NCI-H82 treated with DMSO at 0.1 percent for 48 hours (cell line): ENCODE results near the gene TOB1.
A peak's percentile ranks its signal among the peaks of the same experiment; 100 is the strongest.
"Not testable (repeated sequence)": the region's sequence is repeated elsewhere in the genome, so short reads cannot be mapped to it uniquely, and the experiment has no call there.

Source experiments
- DNase-seq: peaks from one replicate; lab custom pipeline; 2025; ENCODE audit not compliant: unreplicated experiment; lab: John Stamatoyannopoulos, UW

The TOB1 gene

GRCh38 chr17:50898369-50899004 lies 32.3 kb upstream of the TOB1 start:
- no peak for DNase-seq

- not testable (repeated sequence) for DNase-seq
Observed at GRCh38 chr17:50894513-50894912, 28.4 kb upstream of the TOB1 start.

- no peak for DNase-seq
Observed at GRCh38 chr17:50893183-50893993, 27.2 kb upstream of the TOB1 start.

GRCh38 chr17:50892101-50892776 lies 26.1 kb upstream of the TOB1 start:
- DNase-seq = no peak

GRCh38 chr17:50891577-50891989 lies 25.4 kb upstream of the TOB1 start:
- no peak for DNase-seq

GRCh38 chr17:50890675-50891516 lies 24.7 kb upstream of the TOB1 start:
- DNase-seq = peak; percentile 43

- DNase-seq = no peak
Observed at GRCh38 chr17:50889528-50890118, 23.5 kb upstream of the TOB1 start.

GRCh38 chr17:50887705-50888245 lies 21.6 kb upstream of the TOB1 start:
- DNase-seq = no peak

GRCh38 chr17:50884439-50885311 lies 18.5 kb upstream of the TOB1 start:
- no peak for DNase-seq

GRCh38 chr17:50883850-50884438 lies 17.8 kb upstream of the TOB1 start:
- no peak for DNase-seq

- no peak for DNase-seq
Observed at GRCh38 chr17:50882851-50883250, 16.7 kb upstream of the TOB1 start.

GRCh38 chr17:50881182-50881581 lies 15.0 kb upstream of the TOB1 start:
- no peak for DNase-seq

GRCh38 chr17:50879086-50879485 lies 12.9 kb upstream of the TOB1 start:
- DNase-seq = no peak

GRCh38 chr17:50877838-50878237 lies 11.7 kb upstream of the TOB1 start:
- DNase-seq = no peak

- DNase-seq = not testable (repeated sequence)
Observed at GRCh38 chr17:50877042-50877441, 10.9 kb upstream of the TOB1 start.

GRCh38 chr17:50875074-50875473 lies 8.9 kb upstream of the TOB1 start:
- no peak for DNase-seq

- no peak for DNase-seq
Observed at GRCh38 chr17:50872710-50873424, 6.7 kb upstream of the TOB1 start.

GRCh38 chr17:50871898-50872297 lies 5.7 kb upstream of the TOB1 start:
- no peak for DNase-seq
